ENCODE results near the gene MAB21L3. TPM values are rescaled to one million over a fixed set of nuclear protein-coding genes. Genes with fewer than 3 reads are reported as not detected.

MAB21L3 gene
- polyA plus RNA-seq (2011; rRNA removed), result 0.11 and 0.34 TPM in 2 replicates
- polyA minus RNA-seq (2011; rRNA and poly(A)+ RNA removed), result 0.09 and 0.82 TPM in 2 replicates

- Histone ChIP-seq H3K4me3 (ENCODE audit: low read depth, low read length) (no peak within 1 kb of the TSS), H3K36me3 (ENCODE audit: control insufficient read depth, insufficient read depth, low read length) (no peaks in the 10 kb centered on the region), H3K27me3 (ENCODE audit: control insufficient read depth, insufficient read depth, low read length) (no peaks in the 10 kb centered on the region)
- DNase-seq (ENCODE audit: low read depth), result no peak
- ChIA-PET CTCF (interaction anchor here (0.6 to 1.4 kb wide), 4 partner anchors 10 to 1200 kb away, joined by 3 to 5 read pairs (median 3); no protein-coding TSS in a partner anchor), POLR2A (interaction anchor here (0.6 kb wide), 2 partner anchors 12 to 263 kb away, joined by 7 to 8 read pairs; no protein-coding TSS in a partner anchor)
- no peak for TF ChIP-seq CTCF (IDR thresholded peaks at IDR 0.05; ENCODE audit: insufficient read depth, low read depth, low read length)
Observed at GRCh38 chr1:116110567-116111523, at the start of gene MAB21L3. Gene MAB21L3, plus strand, starts transcription at chr1:116111399. Its CDS starts 1,217 bp downstream, at chr1:116112616.

GRCh38 chr1:116062201-116062600 is 49.0 kb upstream of the MAB21L3 start:
- TF ChIP-seq CTCF (IDR thresholded peaks at IDR 0.05; ENCODE audit: insufficient read depth, low read depth, low read length), result no peak
- H3K4me3 ChIP-seq (ENCODE audit: low read depth, low read length), result no peak overlapping the region
- POLR2A ChIA-PET, result no interaction called here
- DNase-seq (ENCODE audit: low read depth), result no peak
- CTCF ChIA-PET, result interaction anchor here (1.7 kb wide), 1 partner anchor 42 kb away, joined by 4 read pairs; no protein-coding TSS in a partner anchor
- no peaks in the 10 kb centered on the region for H3K27me3 ChIP-seq (ENCODE audit: control insufficient read depth, insufficient read depth, low read length)
- no peaks in the 10 kb centered on the region for H3K36me3 ChIP-seq (ENCODE audit: control insufficient read depth, insufficient read depth, low read length)

- no peak overlapping the region for H3K4me3 ChIP-seq (ENCODE audit: low read depth, low read length)
- no peak for DNase-seq (ENCODE audit: low read depth)
- ChIA-PET POLR2A (no interaction called here), CTCF (no interaction called here)
- TF ChIP-seq CTCF (IDR thresholded peaks at IDR 0.05; ENCODE audit: insufficient read depth, low read depth, low read length), result no peak
- no peaks in the 10 kb centered on the region for H3K27me3 ChIP-seq (ENCODE audit: control insufficient read depth, insufficient read depth, low read length)
- H3K36me3 ChIP-seq (ENCODE audit: control insufficient read depth, insufficient read depth, low read length), result no peaks in the 10 kb centered on the region
Observed at GRCh38 chr1:116064616-116065015, 46.6 kb upstream of the MAB21L3 start.

- ChIA-PET POLR2A (no interaction called here), CTCF (interaction anchor here (0.9 to 1.4 kb wide), 3 partner anchors 29 to 419 kb away, joined by 3 to 5 read pairs (median 3); no protein-coding TSS in a partner anchor)
- peak; percentile 84 for DNase-seq (ENCODE audit: low read depth)
- Histone ChIP-seq H3K27me3 (ENCODE audit: control insufficient read depth, insufficient read depth, low read length) (no peaks in the 10 kb centered on the region), H3K4me3 (ENCODE audit: low read depth, low read length) (no peak overlapping the region), H3K36me3 (ENCODE audit: control insufficient read depth, insufficient read depth, low read length) (no peaks in the 10 kb centered on the region)
- TF ChIP-seq CTCF (IDR thresholded peaks at IDR 0.05; ENCODE audit: insufficient read depth, low read depth, low read length), result no peak
Observed at GRCh38 chr1:116066868-116067565, 44.2 kb upstream of the MAB21L3 start.

- Histone ChIP-seq H3K4me3 (ENCODE audit: low read depth, low read length) (no peak overlapping the region), H3K27me3 (ENCODE audit: control insufficient read depth, insufficient read depth, low read length) (no peaks in the 10 kb centered on the region), H3K36me3 (ENCODE audit: control insufficient read depth, insufficient read depth, low read length) (no peaks in the 10 kb centered on the region)
- POLR2A ChIA-PET, result no interaction called here
- CTCF ChIA-PET, result interaction anchor here (0.9 to 1.4 kb wide), 3 partner anchors 30 to 418 kb away, joined by 3 to 5 read pairs (median 3); no protein-coding TSS in a partner anchor
- no peak for TF ChIP-seq CTCF (IDR thresholded peaks at IDR 0.05; ENCODE audit: insufficient read depth, low read depth, low read length)
- DNase-seq (ENCODE audit: low read depth), result peak; percentile 77
Observed at GRCh38 chr1:116067566-116067890, 43.7 kb upstream of the MAB21L3 start.

Measured in BJ (cell line).